HG03432 (cell line): Measurements from ENCODE around the gene C14orf132.

ENCODE experiments used
- ATAC-seq: cut with Tn5 transposase; IDR thresholded peaks from one replicate; pipeline ENCODE4 v1.9.1; 2021; ENCODE audit warnings: mild to moderate bottlenecking, moderate library complexity; ENCODE audit not compliant: unreplicated experiment

C14orf132 gene

GRCh38 chr14:96039633-96040311, 610 bp downstream of the C14orf132 start:
- ATAC-seq, result peak; percentile 34

- no peak for ATAC-seq
These were observed 1.7 kb downstream of the C14orf132 start for GRCh38 chr14:96040828-96041371.

- no peak for ATAC-seq
These were observed 3.2 kb downstream of the C14orf132 start for GRCh38 chr14:96042248-96042930.

- ATAC-seq, result no peak
These were observed 7.5 kb downstream of the C14orf132 start for GRCh38 chr14:96046630-96047029.

- ATAC-seq, result no peak
These were observed 7.9 kb downstream of the C14orf132 start for GRCh38 chr14:96047101-96047500.

- ATAC-seq, result no peak
These were observed 10.8 kb downstream of the C14orf132 start for GRCh38 chr14:96049932-96050331.

- ATAC-seq, result no peak
These were observed 11.3 kb downstream of the C14orf132 start for GRCh38 chr14:96050482-96050881.

GRCh38 chr14:96051231-96051630, 12.1 kb downstream of the C14orf132 start:
- no peak for ATAC-seq

GRCh38 chr14:96051642-96052540, 12.7 kb downstream of the C14orf132 start:
- ATAC-seq, result no peak

- no peak for ATAC-seq
These were observed 13.5 kb downstream of the C14orf132 start for GRCh38 chr14:96052541-96053247.

- ATAC-seq, result no peak
These were observed 14.1 kb downstream of the C14orf132 start for GRCh38 chr14:96053248-96053599.

GRCh38 chr14:96053600-96054381, 14.6 kb downstream of the C14orf132 start:
- no peak for ATAC-seq

- no peak for ATAC-seq
These were observed 15.5 kb downstream of the C14orf132 start for GRCh38 chr14:96054661-96055060.

- ATAC-seq, result no peak
These were observed 16.0 kb downstream of the C14orf132 start for GRCh38 chr14:96055065-96055752.

GRCh38 chr14:96055753-96056508, 16.8 kb downstream of the C14orf132 start:
- ATAC-seq, result no peak

GRCh38 chr14:96056509-96057422, 17.6 kb downstream of the C14orf132 start:
- no peak for ATAC-seq

GRCh38 chr14:96057738-96058137, 18.6 kb downstream of the C14orf132 start:
- ATAC-seq, result no peak
